Heart left ventricle (tissue), 16 donors: ENCODE data around the gene SRI. TPM values are rescaled to one million over a fixed set of nuclear protein-coding genes. Genes with fewer than 3 reads are reported as not detected.

Experiments
- ATAC-seq, 4 donors: fragments of 200-7000 bp; cut with Tn5 transposase; one replicate each; pipeline ENCODE4 v1.9.1; 2020 to 2022; ENCODE audit warnings: moderate library complexity in 4 of 4, mild to moderate bottlenecking in 3 of 4, moderate number of reproducible peaks in 1 of 4
- DNase-seq, 5 donors: peaks; one replicate each; pipeline ENCODE4 v3.0.0-alpha.2; 2020
- H3K27ac ChIP-seq, 12 donors: fragments of 200-600 bp; sonication (generic) in 4 of 12; one replicate each; pipeline versions ENCODE4 v1.5.0 to v1.8.0; 2016 to 2022; ENCODE audit warnings: mild to moderate bottlenecking in 2 of 12
- H3K27me3 ChIP-seq, 9 donors: fragments of 200-600 bp; sonication (generic) in 2 of 9; one replicate each; pipeline versions ENCODE4 v1.5.1 to v1.8.0; 2016 to 2022; ENCODE audit warnings: mild to moderate bottlenecking in 3 of 9
- H3K36me3 ChIP-seq, 9 donors: fragments of 200-600 bp; sonication (generic) in 2 of 9; one replicate each; pipeline versions ENCODE4 v1.5.0 to v1.8.0; 2018 to 2022; ENCODE audit warnings: mild to moderate bottlenecking in 2 of 9
- H3K4me1 ChIP-seq, 12 donors: fragments of 200-600 bp; sonication (generic) in 4 of 12; one replicate each; pipeline versions ENCODE4 v1.5.0 to v1.8.0; 2016 to 2022; ENCODE audit warnings: mild to moderate bottlenecking in 3 of 12
- H3K4me3 ChIP-seq, 12 donors: fragments of 200-600 bp; sonication (generic) in 4 of 12; one replicate each; pipeline versions ENCODE4 v1.5.0 to v1.8.0; 2017 to 2022; ENCODE audit warnings: mild to moderate bottlenecking in 9 of 12, moderate library complexity in 4 of 12
- H3K9me3 ChIP-seq, 12 donors: fragments of 200-600 bp; sonication (generic) in 4 of 12; one replicate each; pipeline versions ENCODE4 v1.5.0 to v1.8.0; 2016 to 2022; ENCODE audit warnings: mild to moderate bottlenecking in 1 of 12
- POLR2A ChIP-seq, 2 donors: fragments of 450-650 bp; IDR thresholded peaks; one replicate each; pipeline ENCODE4 v1.6.1; 2017; ENCODE audit warnings: antibody characterized with exemption in 2 of 2, mild to moderate bottlenecking in 2 of 2, moderate library complexity in 2 of 2
- WGBS, 4 donors: extraction: QIAGEN DNeasy Blood & Tissue Kit in 2 of 4; methylation state at CpG; one replicate each; pipeline versions ENCODE4 v1.1.5 to v1.1.7; 2013 to 2018; 5-methylcytosine and 5-hydroxymethylcytosine counted together
- intact Hi-C, 10 donors: fragments of 100-400 bp; cut with DNase I; formaldehyde crosslinking; loops; one replicate each; pipeline versions ENCODE4 v1.11.1 to v1.14.2; 2022
- polyA plus RNA-seq, 2 donors: library from polyadenylated mRNA; stranded (reverse); fragments of 200-250 nt; gene quantifications; one replicate each; pipeline ENCODE4 v1.2.3, GENCODE V29; 2013
- total RNA-seq, 9 donors: library from RNA; depleted of rRNA in 2 of 9; stranded (reverse); fragments of >200 nt in 2 of 9; fragmentation: NEBNext Ultra II Directional in 3 of 9; extraction: Animal tissue kit (Norgen Biotek cat#: 25700) in 3 of 9; gene quantifications; one replicate each; pipeline versions ENCODE4 v1.1.0 to v1.2.4, GENCODE V29; 2016 to 2023
- TF ChIP-seq, protein P1 (sequence below), 12 donors: fragments of 200-600 bp; sonication (generic) in 4 of 12; IDR thresholded peaks; one replicate each; pipeline versions ENCODE4 v1.5.0 to v1.8.0; 2018 to 2022; ENCODE audit warnings: antibody characterized with exemption in 12 of 12, mild to moderate bottlenecking in 5 of 12
- donor health status: ischemic (EF 13 %, LVEDD 7.1; RV severe dilation, severe dysfunction).
- donor health status: healthy with polysubstance abuse.
- donor health status: DM: no; HTN: yes; CAD: no.
- donor health status: DM: no; HTN: no; CAD: no.
- donor health status: ischemic (EF 25% LVEDD 6.9; RV normal size, moderate dysfunction).
- donor health status: ischemic (EF 25% LVEDD 5.7; RV mildly dilated, moderate dysfunction).
- donor health status: healthy.
- donor health status: DM: yes; HTN: yes; CAD: no.
- donor health status: ischemic (EF 35%, LVEDD 5.7; RV mildly dilated, moderate dysfunction).
- donor health status: nonischemic (EF 11% LVEDD 7.7; RV severe dilation, severe dysfunction).
- donor health status: DM: yes; HTN: yes; CAD: no.
- donor health status: PGD.
- donor health status: ischemic (EF 29% LVEDD 5.4; RV normal size, mild dysfunction).
- donor health status: nonischemic (EF 23%, LVEDD 6.1; RV moderate dilation, normal function).

SRI gene
- total and polyA plus RNA-seq, 11 donors = 25.9 to 88.5 (median 68.9) TPM

DNA sequence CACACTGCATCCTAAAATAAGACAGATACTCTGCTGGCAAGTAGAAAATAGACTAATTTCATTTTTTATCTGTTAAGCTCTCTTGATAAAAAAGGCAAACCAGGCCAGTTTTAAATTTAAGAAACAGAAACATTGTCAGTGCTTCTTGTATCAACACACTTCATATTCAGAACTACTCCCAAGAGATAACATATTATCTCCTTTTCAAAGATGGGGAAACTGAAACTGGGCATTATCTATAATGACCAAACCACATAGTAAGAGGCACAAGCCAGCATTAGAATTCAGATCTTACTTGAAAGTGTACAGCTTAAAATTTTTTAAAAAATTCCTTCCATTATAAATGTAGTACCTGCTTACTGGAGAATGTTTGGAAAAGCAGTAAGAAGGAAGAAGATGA is 14.7 kb downstream of the SRI start:
- DNase-seq = no peak
- no peak for ATAC-seq
- TF ChIP-seq, protein P1, sequence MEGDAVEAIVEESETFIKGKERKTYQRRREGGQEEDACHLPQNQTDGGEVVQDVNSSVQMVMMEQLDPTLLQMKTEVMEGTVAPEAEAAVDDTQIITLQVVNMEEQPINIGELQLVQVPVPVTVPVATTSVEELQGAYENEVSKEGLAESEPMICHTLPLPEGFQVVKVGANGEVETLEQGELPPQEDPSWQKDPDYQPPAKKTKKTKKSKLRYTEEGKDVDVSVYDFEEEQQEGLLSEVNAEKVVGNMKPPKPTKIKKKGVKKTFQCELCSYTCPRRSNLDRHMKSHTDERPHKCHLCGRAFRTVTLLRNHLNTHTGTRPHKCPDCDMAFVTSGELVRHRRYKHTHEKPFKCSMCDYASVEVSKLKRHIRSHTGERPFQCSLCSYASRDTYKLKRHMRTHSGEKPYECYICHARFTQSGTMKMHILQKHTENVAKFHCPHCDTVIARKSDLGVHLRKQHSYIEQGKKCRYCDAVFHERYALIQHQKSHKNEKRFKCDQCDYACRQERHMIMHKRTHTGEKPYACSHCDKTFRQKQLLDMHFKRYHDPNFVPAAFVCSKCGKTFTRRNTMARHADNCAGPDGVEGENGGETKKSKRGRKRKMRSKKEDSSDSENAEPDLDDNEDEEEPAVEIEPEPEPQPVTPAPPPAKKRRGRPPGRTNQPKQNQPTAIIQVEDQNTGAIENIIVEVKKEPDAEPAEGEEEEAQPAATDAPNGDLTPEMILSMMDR (IDR thresholded peaks at IDR 0.05) = no peak
- Histone ChIP-seq H3K27ac (no peak overlapping the region), H3K9me3 (no peaks in the 10 kb centered on the region), H3K27me3 (no peaks in the 10 kb centered on the region), H3K4me1 (no peaks in the 10 kb centered on the region), H3K4me3 (no peak overlapping the region), H3K36me3 (peaks cover 0 to 96% (median 81%) of the 10 kb centered on the region in 9 donors)
- intact Hi-C loops = no loop called here

DNA sequence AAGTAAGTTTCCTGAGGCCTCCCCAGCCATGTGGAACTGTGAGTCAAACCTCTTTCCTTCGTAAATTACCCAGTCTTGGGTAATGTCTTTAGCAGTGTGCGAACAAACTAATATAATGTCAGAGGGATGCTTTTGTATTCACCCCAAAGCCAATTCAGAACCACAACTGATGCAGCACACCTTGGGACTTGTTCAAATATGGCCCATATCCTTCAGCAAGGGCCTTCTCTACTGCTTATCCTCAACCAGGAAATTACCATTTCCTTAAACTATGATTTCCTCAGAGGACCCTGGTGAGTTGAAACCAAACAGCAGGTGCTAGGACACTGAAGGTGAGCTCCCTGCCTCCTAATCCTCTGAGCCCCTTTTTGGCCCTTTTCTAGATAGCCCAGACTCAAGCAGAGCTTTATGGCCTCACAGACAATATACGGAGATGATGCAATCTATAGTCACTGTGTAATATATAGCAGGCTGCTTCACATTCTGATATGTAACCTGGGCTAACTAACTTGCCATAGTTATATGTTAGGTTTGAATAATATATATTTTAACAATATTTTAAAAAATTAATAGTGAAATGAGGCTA is 15.2 kb downstream of the SRI start:
- no peak overlapping the region for H3K4me3 ChIP-seq
- H3K27ac ChIP-seq = no peak overlapping the region
- DNase-seq (no peak), ATAC-seq (no peak)
- intact Hi-C loops = no loop called here
- H3K36me3 ChIP-seq = peaks cover 0 to 90% (median 76%) of the 10 kb centered on the region in 9 donors
- TF ChIP-seq POLR2A (IDR thresholded peaks at IDR 0.05) = no peak
- TF ChIP-seq, protein P1 (IDR thresholded peaks at IDR 0.05) = no peak
- no peaks in the 10 kb centered on the region for H3K9me3 ChIP-seq
- H3K4me1 ChIP-seq = no peaks in the 10 kb centered on the region
- WGBS, 4 donors = 95 to 98% (median 97%) methylated on average over 3 of the region's 3 CpGs
- no peaks in the 10 kb centered on the region for H3K27me3 ChIP-seq

DNA sequence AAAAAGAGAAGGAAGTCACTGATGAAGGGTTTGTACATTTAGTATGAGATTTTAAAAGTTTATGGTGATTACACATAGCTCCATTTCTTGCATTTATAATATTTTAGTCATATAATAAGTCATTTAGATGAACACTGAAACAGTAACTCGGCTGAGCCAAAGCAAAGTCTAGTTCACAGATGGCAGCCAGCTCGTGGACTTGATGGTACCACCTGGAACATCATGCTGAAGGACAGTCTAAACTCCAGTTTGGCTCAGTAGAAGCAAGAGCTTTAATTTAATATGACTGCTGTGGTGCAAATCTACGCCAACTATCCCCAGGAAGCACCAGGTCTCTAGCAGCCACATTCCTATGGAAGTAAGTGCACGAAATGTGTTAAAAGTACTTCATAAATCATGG is 16.4 kb downstream of the SRI start:
- Histone ChIP-seq H3K27me3 (no peaks in the 10 kb centered on the region), H3K9me3 (no peaks in the 10 kb centered on the region), H3K4me3 (no peak overlapping the region), H3K4me1 (no peaks in the 10 kb centered on the region), H3K27ac (no peak overlapping the region), H3K36me3 (peaks cover 0 to 78% (median 63%) of the 10 kb centered on the region in 9 donors)
- no peak for DNase-seq
- ATAC-seq = no peak
- TF ChIP-seq, protein P1 (IDR thresholded peaks at IDR 0.05) = no peak
- TF ChIP-seq POLR2A (IDR thresholded peaks at IDR 0.05) = no peak
- intact Hi-C loops = no loop called here
- WGBS, 4 donors = 91 to 97% (median 95%) methylated on average over 4 of the region's 4 CpGs

DNA sequence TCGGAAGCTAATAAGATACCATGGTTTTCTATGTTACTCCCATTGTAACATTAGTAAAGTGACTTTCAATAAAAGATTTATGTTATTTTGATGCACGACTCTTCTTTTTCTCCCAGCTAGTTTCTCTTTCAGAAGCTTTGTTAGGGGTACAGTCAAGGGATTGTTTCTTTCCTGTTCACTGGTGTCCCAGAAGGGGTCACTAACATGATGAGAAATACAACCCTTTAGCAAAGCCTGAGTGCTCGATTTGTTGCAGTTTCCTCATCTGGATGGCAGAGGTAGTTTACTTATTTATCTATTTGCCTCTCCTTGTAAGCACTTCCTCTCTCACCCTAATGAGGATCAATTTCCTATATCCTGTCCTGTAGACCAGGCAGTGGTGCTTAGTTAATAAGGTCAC is 17.0 kb downstream of the SRI start:
- intact Hi-C loops = no loop called here
- no peaks in the 10 kb centered on the region for H3K9me3 ChIP-seq
- no peak overlapping the region for H3K4me3 ChIP-seq
- WGBS, 4 donors = 83 to 90% (median 88%) methylated on average over 3 of the region's 3 CpGs
- H3K36me3 ChIP-seq = peaks cover 0 to 72% (median 57%) of the 10 kb centered on the region in 9 donors
- no peak overlapping the region for H3K27ac ChIP-seq
- no peaks in the 10 kb centered on the region for H3K4me1 ChIP-seq
- ATAC-seq (no peak), DNase-seq (no peak)
- no peak for TF ChIP-seq POLR2A (IDR thresholded peaks at IDR 0.05)
- TF ChIP-seq, protein P1 (IDR thresholded peaks at IDR 0.05) = no peak
- H3K27me3 ChIP-seq = no peaks in the 10 kb centered on the region
